ENCODE data around the gene CNOT8.

The CNOT8 gene

GRCh38 chr5:154923441-154924430 lies 65.3 kb downstream of the CNOT8 start:
- DNase-seq (ENCODE audit: insufficient read length, low spot score) (no peak), FAIRE-seq (no peak)
- no peak for TF ChIP-seq CTCF (IDR thresholded peaks at IDR 0.05; ENCODE audit: insufficient read depth, missing control alignments)

Data from D721Med (cell line).